K562 (cell line): ENCODE measurements around the gene FBXO44. TPM values are rescaled to one million over a fixed set of nuclear protein-coding genes. Genes with fewer than 3 reads are reported as not detected.

Source experiments
- HNRNPLL ChIP-seq: fragments of 200-400 bp; formaldehyde crosslinking; IDR thresholded peaks from 2 replicates; pipeline ENCODE4 v1.6.1; 2017; ENCODE audit warnings: low read length, low read depth, mild to moderate bottlenecking; ENCODE audit not compliant: poor library complexity, severe bottlenecking
- KLF16 ChIP-seq: IDR thresholded peaks from 2 replicates; pipeline ENCODE4 v1.6.1; 2016; ENCODE audit warnings: antibody characterized with exemption
- NBN ChIP-seq: fragments of 450-650 bp; IDR thresholded peaks from 2 replicates; pipeline ENCODE4 v1.6.1; 2016; ENCODE audit warnings: low read depth, mild to moderate bottlenecking
- NFIC ChIP-seq: fragments of 450-650 bp; IDR thresholded peaks from 2 replicates; pipeline ENCODE4 v1.6.1; 2017; ENCODE audit warnings: mild to moderate bottlenecking, inconsistent platforms
- PHF21A ChIP-seq: fragments of 450-650 bp; IDR thresholded peaks from 2 replicates; pipeline ENCODE4 v1.6.1; 2017; ENCODE audit warnings: low read depth, borderline replicate concordance
- SAFB ChIP-seq: fragments of 200-400 bp; formaldehyde crosslinking; IDR thresholded peaks from 2 replicates; pipeline ENCODE4 v1.6.1; 2017; ENCODE audit warnings: low read depth, low read length, borderline replicate concordance
- SMAD2 ChIP-seq: fragments of 150-350 bp; IDR thresholded peaks from 2 replicates; pipeline ENCODE4 v1.6.1; 2014; ENCODE audit warnings: low read depth, mild to moderate bottlenecking, low read length
- ZNF3 ChIP-seq: fragments of 250-450 bp; sonication (Bioruptor Pico); IDR thresholded peaks from 2 replicates; pipeline ENCODE4 v1.5.0; 2021; ENCODE audit warnings: mild to moderate bottlenecking, moderate library complexity
- ZNF778 ChIP-seq: fragments of 450-650 bp; formaldehyde crosslinking; IDR thresholded peaks from 2 replicates; pipeline ENCODE4 v1.4.0; 2020; ENCODE audit warnings: mild to moderate bottlenecking, moderate library complexity
- polyA plus RNA-seq, 8 experiments: library from polyadenylated mRNA; depleted of rRNA in 4 of 8; stranded (reverse) in 5 of 8; unstranded in 3 of 8; fragments of >200 nt; fragmentation: Nextera tagmentation in 2 of 8; fragmentation: Illumina TruSeq in 1 of 8; extraction: Ambion mirVana in 2 of 8; extraction: Trizol in 1 of 8; gene quantifications; 2 replicates each; pipeline versions ENCODE4 v1.2.1 to v1.2.3, GENCODE V29; 2011 to 2014; ENCODE audit warnings: inconsistent platforms in 1 of 8, missing spikeins in 1 of 8
- total RNA-seq, 7 experiments: library from RNA; depleted of rRNA in 6 of 7; stranded (reverse); fragments of >200 nt in 6 of 7; fragmentation: Illumina TruSeq in 2 of 7; extraction: Trizol in 2 of 7; gene quantifications; 2 replicates each; pipeline versions ENCODE4 v1.2.1 to v1.2.3, GENCODE V29; 2011 to 2021; ENCODE audit warnings: low replicate concordance in 1 of 7
- TF ChIP-seq, protein P1 (sequence below): fragments of 450-650 bp; IDR thresholded peaks from 2 replicates; pipeline ENCODE4 v1.6.1; 2016; ENCODE audit warnings: borderline replicate concordance
- TF ChIP-seq, protein P2 (sequence below): fragments of 250-450 bp; sonication (Bioruptor Pico); IDR thresholded peaks from 2 replicates; pipeline ENCODE4 v1.5.0; 2020; ENCODE audit warnings: mild to moderate bottlenecking
- TF ChIP-seq, protein P3 (sequence below): sonication (generic); formaldehyde crosslinking; IDR thresholded peaks from 2 replicates; pipeline ENCODE4 v1.8.0; 2022; ENCODE audit warnings: mild to moderate bottlenecking, missing genetic modification reagents
- TF ChIP-seq, protein P4 (sequence below): fragments of 450-650 bp; conservative IDR thresholded peaks from 2 replicates; pipeline ENCODE4 v1.6.1; 2016; ENCODE audit warnings: missing genetic modification characterization, low read depth, mild to moderate bottlenecking, missing compliant biosample characterization, moderate library complexity
- TF ChIP-seq, protein P5 (sequence below): fragments of 250-450 bp; sonication (Bioruptor Pico); IDR thresholded peaks from 2 replicates; pipeline ENCODE4 v1.5.0; 2021
- TF ChIP-seq, protein P6 (sequence below): sonication (generic); formaldehyde crosslinking; IDR thresholded peaks from 2 replicates; pipeline ENCODE4 v1.8.0; 2022; ENCODE audit warnings: mild to moderate bottlenecking, missing genetic modification reagents, borderline replicate concordance

The FBXO44 gene
- total and polyA plus RNA-seq, 9 of the 15 experiments (the other 6 are each of a cell fraction or from before 2014, with no cell fraction given): 0.69 to 20.9 (median 6.7) TPM

DNA sequence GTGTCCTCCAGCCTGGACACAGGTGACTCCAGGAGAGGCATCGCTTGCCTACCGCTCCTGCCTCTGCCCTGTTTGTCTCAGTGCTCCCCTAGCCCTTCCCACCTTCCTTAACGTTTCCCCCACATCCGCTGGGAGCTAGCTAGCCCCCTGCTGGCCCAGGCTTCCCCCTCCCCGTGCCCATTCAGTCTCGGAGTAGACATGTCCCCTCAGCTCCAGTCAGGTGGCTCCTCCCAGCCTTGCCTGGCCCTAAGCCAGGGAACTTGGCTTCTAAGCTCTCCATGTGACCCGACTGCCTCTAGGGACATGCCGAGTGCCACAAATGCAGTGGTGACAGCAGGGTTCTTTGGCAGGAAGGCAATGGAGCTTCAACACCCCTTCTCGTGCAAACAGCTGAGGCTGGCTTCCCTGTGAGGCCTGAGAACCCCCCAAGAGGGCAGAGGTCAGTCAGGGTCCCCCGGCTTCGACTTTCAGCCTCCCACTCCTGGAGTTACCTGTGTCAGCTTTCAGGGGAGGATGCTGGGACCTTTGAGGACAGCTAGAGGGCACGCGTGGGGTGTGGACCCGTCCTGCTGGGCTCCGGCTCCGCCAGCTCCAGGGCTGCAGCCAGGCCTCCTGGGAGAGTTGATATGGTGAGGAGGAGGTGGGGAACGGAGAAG is 53.1 kb downstream of the FBXO44 start (continued):
- TF ChIP-seq, protein P1, sequence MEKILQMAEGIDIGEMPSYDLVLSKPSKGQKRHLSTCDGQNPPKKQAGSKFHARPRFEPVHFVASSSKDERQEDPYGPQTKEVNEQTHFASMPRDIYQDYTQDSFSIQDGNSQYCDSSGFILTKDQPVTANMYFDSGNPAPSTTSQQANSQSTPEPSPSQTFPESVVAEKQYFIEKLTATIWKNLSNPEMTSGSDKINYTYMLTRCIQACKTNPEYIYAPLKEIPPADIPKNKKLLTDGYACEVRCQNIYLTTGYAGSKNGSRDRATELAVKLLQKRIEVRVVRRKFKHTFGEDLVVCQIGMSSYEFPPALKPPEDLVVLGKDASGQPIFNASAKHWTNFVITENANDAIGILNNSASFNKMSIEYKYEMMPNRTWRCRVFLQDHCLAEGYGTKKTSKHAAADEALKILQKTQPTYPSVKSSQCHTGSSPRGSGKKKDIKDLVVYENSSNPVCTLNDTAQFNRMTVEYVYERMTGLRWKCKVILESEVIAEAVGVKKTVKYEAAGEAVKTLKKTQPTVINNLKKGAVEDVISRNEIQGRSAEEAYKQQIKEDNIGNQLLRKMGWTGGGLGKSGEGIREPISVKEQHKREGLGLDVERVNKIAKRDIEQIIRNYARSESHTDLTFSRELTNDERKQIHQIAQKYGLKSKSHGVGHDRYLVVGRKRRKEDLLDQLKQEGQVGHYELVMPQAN: no peak
- TF ChIP-seq, protein P2, sequence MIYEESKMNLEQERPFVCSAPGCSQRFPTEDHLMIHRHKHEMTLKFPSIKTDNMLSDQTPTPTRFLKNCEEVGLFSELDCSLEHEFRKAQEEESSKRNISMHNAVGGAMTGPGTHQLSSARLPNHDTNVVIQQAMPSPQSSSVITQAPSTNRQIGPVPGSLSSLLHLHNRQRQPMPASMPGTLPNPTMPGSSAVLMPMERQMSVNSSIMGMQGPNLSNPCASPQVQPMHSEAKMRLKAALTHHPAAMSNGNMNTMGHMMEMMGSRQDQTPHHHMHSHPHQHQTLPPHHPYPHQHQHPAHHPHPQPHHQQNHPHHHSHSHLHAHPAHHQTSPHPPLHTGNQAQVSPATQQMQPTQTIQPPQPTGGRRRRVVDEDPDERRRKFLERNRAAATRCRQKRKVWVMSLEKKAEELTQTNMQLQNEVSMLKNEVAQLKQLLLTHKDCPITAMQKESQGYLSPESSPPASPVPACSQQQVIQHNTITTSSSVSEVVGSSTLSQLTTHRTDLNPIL: no peak
- TF ChIP-seq, protein P3, sequence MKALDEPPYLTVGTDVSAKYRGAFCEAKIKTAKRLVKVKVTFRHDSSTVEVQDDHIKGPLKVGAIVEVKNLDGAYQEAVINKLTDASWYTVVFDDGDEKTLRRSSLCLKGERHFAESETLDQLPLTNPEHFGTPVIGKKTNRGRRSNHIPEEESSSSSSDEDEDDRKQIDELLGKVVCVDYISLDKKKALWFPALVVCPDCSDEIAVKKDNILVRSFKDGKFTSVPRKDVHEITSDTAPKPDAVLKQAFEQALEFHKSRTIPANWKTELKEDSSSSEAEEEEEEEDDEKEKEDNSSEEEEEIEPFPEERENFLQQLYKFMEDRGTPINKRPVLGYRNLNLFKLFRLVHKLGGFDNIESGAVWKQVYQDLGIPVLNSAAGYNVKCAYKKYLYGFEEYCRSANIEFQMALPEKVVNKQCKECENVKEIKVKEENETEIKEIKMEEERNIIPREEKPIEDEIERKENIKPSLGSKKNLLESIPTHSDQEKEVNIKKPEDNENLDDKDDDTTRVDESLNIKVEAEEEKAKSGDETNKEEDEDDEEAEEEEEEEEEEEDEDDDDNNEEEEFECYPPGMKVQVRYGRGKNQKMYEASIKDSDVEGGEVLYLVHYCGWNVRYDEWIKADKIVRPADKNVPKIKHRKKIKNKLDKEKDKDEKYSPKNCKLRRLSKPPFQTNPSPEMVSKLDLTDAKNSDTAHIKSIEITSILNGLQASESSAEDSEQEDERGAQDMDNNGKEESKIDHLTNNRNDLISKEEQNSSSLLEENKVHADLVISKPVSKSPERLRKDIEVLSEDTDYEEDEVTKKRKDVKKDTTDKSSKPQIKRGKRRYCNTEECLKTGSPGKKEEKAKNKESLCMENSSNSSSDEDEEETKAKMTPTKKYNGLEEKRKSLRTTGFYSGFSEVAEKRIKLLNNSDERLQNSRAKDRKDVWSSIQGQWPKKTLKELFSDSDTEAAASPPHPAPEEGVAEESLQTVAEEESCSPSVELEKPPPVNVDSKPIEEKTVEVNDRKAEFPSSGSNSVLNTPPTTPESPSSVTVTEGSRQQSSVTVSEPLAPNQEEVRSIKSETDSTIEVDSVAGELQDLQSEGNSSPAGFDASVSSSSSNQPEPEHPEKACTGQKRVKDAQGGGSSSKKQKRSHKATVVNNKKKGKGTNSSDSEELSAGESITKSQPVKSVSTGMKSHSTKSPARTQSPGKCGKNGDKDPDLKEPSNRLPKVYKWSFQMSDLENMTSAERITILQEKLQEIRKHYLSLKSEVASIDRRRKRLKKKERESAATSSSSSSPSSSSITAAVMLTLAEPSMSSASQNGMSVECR: no peak
- TF ChIP-seq NBN (no peak), ZNF3 (no peak), KLF16 (no peak), HNRNPLL (no peak), NFIC (peak; percentile 97), ZNF778 (CRISPR knock-in tag) (no peak), PHF21A (no peak), SMAD2 (no peak), SAFB (no peak)
- TF ChIP-seq, protein P4, sequence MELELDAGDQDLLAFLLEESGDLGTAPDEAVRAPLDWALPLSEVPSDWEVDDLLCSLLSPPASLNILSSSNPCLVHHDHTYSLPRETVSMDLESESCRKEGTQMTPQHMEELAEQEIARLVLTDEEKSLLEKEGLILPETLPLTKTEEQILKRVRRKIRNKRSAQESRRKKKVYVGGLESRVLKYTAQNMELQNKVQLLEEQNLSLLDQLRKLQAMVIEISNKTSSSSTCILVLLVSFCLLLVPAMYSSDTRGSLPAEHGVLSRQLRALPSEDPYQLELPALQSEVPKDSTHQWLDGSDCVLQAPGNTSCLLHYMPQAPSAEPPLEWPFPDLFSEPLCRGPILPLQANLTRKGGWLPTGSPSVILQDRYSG: no peak
- TF ChIP-seq, protein P5, sequence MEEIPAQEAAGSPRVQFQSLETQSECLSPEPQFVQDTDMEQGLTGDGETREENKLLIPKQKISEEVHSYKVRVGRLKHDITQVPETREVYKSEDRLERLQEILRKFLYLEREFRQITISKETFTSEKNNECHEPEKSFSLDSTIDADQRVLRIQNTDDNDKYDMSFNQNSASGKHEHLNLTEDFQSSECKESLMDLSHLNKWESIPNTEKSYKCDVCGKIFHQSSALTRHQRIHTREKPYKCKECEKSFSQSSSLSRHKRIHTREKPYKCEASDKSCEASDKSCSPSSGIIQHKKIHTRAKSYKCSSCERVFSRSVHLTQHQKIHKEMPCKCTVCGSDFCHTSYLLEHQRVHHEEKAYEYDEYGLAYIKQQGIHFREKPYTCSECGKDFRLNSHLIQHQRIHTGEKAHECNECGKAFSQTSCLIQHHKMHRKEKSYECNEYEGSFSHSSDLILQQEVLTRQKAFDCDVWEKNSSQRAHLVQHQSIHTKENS: no peak
- TF ChIP-seq, protein P6, sequence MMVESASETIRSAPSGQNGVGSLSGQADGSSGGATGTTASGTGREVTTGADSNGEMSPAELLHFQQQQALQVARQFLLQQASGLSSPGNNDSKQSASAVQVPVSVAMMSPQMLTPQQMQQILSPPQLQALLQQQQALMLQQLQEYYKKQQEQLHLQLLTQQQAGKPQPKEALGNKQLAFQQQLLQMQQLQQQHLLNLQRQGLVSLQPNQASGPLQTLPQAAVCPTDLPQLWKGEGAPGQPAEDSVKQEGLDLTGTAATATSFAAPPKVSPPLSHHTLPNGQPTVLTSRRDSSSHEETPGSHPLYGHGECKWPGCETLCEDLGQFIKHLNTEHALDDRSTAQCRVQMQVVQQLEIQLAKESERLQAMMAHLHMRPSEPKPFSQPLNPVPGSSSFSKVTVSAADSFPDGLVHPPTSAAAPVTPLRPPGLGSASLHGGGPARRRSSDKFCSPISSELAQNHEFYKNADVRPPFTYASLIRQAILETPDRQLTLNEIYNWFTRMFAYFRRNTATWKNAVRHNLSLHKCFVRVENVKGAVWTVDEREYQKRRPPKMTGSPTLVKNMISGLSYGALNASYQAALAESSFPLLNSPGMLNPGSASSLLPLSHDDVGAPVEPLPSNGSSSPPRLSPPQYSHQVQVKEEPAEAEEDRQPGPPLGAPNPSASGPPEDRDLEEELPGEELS (CRISPR knock-in tag): no peak
